HG02852 (cell line): ENCODE data around the gene EDN2.

ENCODE experiments used
- ATAC-seq: cut with Tn5 transposase; IDR thresholded peaks from one replicate; pipeline ENCODE4 v1.9.1; 2021; ENCODE audit warnings: mild to moderate bottlenecking, moderate library complexity; ENCODE audit not compliant: unreplicated experiment

The EDN2 gene

GRCh38 chr1:41468122-41468762 lies 16.2 kb downstream of the EDN2 start:
- ATAC-seq = no peak

- no peak for ATAC-seq
Measured at GRCh38 chr1:41467673-41468072, 16.8 kb downstream of the EDN2 start.

- ATAC-seq = no peak
Measured at GRCh38 chr1:41466146-41466545, 18.3 kb downstream of the EDN2 start.

GRCh38 chr1:41465741-41466140 lies 18.7 kb downstream of the EDN2 start:
- ATAC-seq = no peak

GRCh38 chr1:41464885-41465284 lies 19.6 kb downstream of the EDN2 start:
- no peak for ATAC-seq

GRCh38 chr1:41463516-41463915 lies 21.0 kb downstream of the EDN2 start:
- no peak for ATAC-seq

- ATAC-seq = no peak
Measured at GRCh38 chr1:41462680-41463004, 21.8 kb downstream of the EDN2 start.

GRCh38 chr1:41461790-41462679 lies 22.4 kb downstream of the EDN2 start:
- no peak for ATAC-seq

GRCh38 chr1:41456847-41457540 lies 27.5 kb downstream of the EDN2 start:
- no peak for ATAC-seq

- ATAC-seq = no peak
Measured at GRCh38 chr1:41455479-41456332, 28.8 kb downstream of the EDN2 start.

GRCh38 chr1:41454406-41454805 lies 30.1 kb downstream of the EDN2 start:
- ATAC-seq = no peak

GRCh38 chr1:41452704-41453290 lies 31.7 kb downstream of the EDN2 start:
- no peak for ATAC-seq

- ATAC-seq = no peak
Measured at GRCh38 chr1:41450747-41451285, 33.7 kb downstream of the EDN2 start.

GRCh38 chr1:41449326-41449921 lies 35.1 kb downstream of the EDN2 start:
- ATAC-seq = no peak

- no peak for ATAC-seq
Measured at GRCh38 chr1:41448821-41449220, 35.7 kb downstream of the EDN2 start.

- ATAC-seq = no peak
Measured at GRCh38 chr1:41447995-41448770, 36.3 kb downstream of the EDN2 start.

GRCh38 chr1:41446851-41447610 lies 37.5 kb downstream of the EDN2 start:
- no peak for ATAC-seq

GRCh38 chr1:41444785-41445184 lies 39.7 kb downstream of the EDN2 start:
- no peak for ATAC-seq
